A204.1 (cell line): ENCODE measurements around the gene GABPB1.

ENCODE experiments used
- FAIRE-seq: peaks from 2 replicates; lab custom pipeline; 2012; peaks lifted over from hg19 to GRCh38; lab: Jason Lieb, UNC

GABPB1 gene

GRCh38 chr15:50277370-50277769, 77.6 kb downstream of the GABPB1 start:
- FAIRE-seq = no peak

GRCh38 chr15:50275908-50276307, 79.1 kb downstream of the GABPB1 start:
- FAIRE-seq = no peak

GRCh38 chr15:50275091-50275490, 79.9 kb downstream of the GABPB1 start:
- FAIRE-seq = no peak

- FAIRE-seq = no peak
Observed at GRCh38 chr15:50267577-50267976, 87.4 kb downstream of the GABPB1 start.

GRCh38 chr15:50265620-50266019, 89.4 kb downstream of the GABPB1 start, which contains the start of gene HDC:
HDC (minus strand) TSS chr15:50265726; CDS start chr15:50265623, 103 bp downstream.
- no peak for FAIRE-seq

- no peak for FAIRE-seq
Observed at GRCh38 chr15:50262533-50262932, 92.5 kb downstream of the GABPB1 start.

GRCh38 chr15:50261981-50262380, 93.0 kb downstream of the GABPB1 start:
- FAIRE-seq = no peak

GRCh38 chr15:50260969-50261496, 94.0 kb downstream of the GABPB1 start:
- FAIRE-seq = no peak

- FAIRE-seq = no peak
Observed at GRCh38 chr15:50259276-50259675, 95.7 kb downstream of the GABPB1 start.

GRCh38 chr15:50257924-50258323, 97.1 kb downstream of the GABPB1 start:
- FAIRE-seq = no peak

- FAIRE-seq = no peak
Observed at GRCh38 chr15:50257332-50257731, 97.7 kb downstream of the GABPB1 start.

GRCh38 chr15:50256188-50257041, 98.6 kb downstream of the GABPB1 start:
- no peak for FAIRE-seq

GRCh38 chr15:50252556-50252955, 102.4 kb downstream of the GABPB1 start:
- FAIRE-seq = no peak

- no peak for FAIRE-seq
Observed at GRCh38 chr15:50251638-50252182, 103.3 kb downstream of the GABPB1 start.

- FAIRE-seq = no peak
Observed at GRCh38 chr15:50250760-50251394, 104.1 kb downstream of the GABPB1 start.

- FAIRE-seq = no peak
Observed at GRCh38 chr15:50249704-50250103, 105.3 kb downstream of the GABPB1 start.

GRCh38 chr15:50248994-50249582, 105.9 kb downstream of the GABPB1 start:
- FAIRE-seq = no peak

- FAIRE-seq = no peak
Observed at GRCh38 chr15:50247819-50248655, 107.0 kb downstream of the GABPB1 start.

GRCh38 chr15:50246631-50247030, 108.4 kb downstream of the GABPB1 start:
- FAIRE-seq = no peak

GRCh38 chr15:50244959-50245624, 109.9 kb downstream of the GABPB1 start:
- FAIRE-seq = no peak

GRCh38 chr15:50244153-50244552, 110.8 kb downstream of the GABPB1 start:
- no peak for FAIRE-seq
